ENCODE data around the gene SCARB1. TPM values are rescaled to one million over a fixed set of nuclear protein-coding genes. Genes with fewer than 3 reads are reported as not detected.

SCARB1 gene
- polyA plus RNA-seq, 1 experiment: 10.3 TPM

DNA sequence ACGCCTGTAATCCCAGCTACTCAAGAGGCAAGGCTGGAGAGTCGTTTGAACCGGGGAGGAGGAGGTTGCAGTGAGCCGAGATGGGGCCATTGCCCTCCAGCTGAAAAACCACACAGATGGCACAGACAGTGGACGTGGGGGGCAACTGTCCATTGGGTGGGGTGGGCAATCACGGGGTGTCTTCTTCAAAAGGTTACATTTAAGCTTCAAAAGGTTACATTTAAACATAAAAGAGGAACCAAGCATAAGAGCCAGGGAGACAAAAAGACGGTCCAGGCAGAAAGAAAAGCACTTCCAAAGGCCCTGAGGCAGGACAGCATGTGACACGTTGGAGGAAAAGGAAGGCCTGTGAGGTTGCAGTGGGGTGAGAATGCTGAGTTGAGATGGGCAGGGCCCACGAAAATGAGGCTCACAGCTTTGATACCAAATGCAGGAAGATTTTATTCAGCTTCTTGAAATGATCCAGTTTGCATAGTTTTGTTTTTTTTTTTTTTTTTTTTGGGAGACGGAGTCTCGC lies 10.7 kb downstream of the SCARB1 start:
- ChIA-PET CTCF (interaction anchor here (1.4 kb wide), 1 partner anchor 54 kb away, joined by 4 read pairs; no protein-coding TSS in a partner anchor), POLR2A (no interaction called here)
- H3K27ac ChIP-seq (ENCODE audit: low read depth, low read length): no peak overlapping the region
- DNase-seq (ENCODE audit: low read depth, low spot score): no peak
- TF ChIP-seq, protein P1, sequence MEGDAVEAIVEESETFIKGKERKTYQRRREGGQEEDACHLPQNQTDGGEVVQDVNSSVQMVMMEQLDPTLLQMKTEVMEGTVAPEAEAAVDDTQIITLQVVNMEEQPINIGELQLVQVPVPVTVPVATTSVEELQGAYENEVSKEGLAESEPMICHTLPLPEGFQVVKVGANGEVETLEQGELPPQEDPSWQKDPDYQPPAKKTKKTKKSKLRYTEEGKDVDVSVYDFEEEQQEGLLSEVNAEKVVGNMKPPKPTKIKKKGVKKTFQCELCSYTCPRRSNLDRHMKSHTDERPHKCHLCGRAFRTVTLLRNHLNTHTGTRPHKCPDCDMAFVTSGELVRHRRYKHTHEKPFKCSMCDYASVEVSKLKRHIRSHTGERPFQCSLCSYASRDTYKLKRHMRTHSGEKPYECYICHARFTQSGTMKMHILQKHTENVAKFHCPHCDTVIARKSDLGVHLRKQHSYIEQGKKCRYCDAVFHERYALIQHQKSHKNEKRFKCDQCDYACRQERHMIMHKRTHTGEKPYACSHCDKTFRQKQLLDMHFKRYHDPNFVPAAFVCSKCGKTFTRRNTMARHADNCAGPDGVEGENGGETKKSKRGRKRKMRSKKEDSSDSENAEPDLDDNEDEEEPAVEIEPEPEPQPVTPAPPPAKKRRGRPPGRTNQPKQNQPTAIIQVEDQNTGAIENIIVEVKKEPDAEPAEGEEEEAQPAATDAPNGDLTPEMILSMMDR (IDR thresholded peaks at IDR 0.05; ENCODE audit: low read depth, low read length): no peak
- H3K4me3 ChIP-seq (ENCODE audit: low read depth, low read length): no peak overlapping the region
- 0 out of 2 replicates have a peak, but pooled peaks cover 3% of the 10 kb centered on the region for H3K9me3 ChIP-seq (ENCODE audit: control insufficient read depth, insufficient read depth, low read length)
- H3K27me3 ChIP-seq (ENCODE audit: control insufficient read depth, insufficient read depth, low read length): no peaks in the 10 kb centered on the region

DNA sequence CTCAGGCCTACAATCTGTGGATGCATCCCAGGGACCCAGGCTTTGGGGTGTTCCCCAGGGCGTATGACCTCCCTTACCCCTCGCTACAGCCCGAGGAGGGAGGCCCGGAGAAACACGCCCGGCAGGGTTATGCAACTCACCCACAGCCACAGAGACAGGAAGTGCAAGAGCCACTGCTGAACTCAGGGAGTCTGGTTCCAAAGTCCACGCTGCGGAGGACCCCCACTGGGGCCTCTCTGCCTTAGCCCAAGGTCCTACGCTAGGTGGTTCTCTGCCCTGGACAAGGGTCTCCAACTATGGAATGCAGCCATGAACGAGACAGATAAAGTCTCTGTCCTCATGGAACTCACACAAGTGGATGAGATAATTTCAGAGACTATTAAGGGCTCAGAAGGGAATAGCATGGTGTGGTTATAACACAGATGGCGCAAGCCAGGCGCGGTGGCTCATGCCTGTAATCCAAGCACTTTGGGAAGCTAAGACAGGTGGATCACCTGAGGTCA lies 11.3 kb downstream of the SCARB1 start:
- Histone ChIP-seq H3K27ac (ENCODE audit: low read depth, low read length) (no peak overlapping the region), H3K4me3 (ENCODE audit: low read depth, low read length) (no peak overlapping the region), H3K9me3 (ENCODE audit: control insufficient read depth, insufficient read depth, low read length) (0 out of 2 replicates have a peak, but pooled peaks cover 3% of the 10 kb centered on the region), H3K27me3 (ENCODE audit: control insufficient read depth, insufficient read depth, low read length) (no peaks in the 10 kb centered on the region)
- ChIA-PET CTCF (interaction anchor here (1.4 kb wide), 1 partner anchor 54 kb away, joined by 4 read pairs; no protein-coding TSS in a partner anchor), POLR2A (no interaction called here)
- no peak for DNase-seq (ENCODE audit: low read depth, low spot score)
- TF ChIP-seq, protein P1 (IDR thresholded peaks at IDR 0.05; ENCODE audit: low read depth, low read length): no peak

DNA sequence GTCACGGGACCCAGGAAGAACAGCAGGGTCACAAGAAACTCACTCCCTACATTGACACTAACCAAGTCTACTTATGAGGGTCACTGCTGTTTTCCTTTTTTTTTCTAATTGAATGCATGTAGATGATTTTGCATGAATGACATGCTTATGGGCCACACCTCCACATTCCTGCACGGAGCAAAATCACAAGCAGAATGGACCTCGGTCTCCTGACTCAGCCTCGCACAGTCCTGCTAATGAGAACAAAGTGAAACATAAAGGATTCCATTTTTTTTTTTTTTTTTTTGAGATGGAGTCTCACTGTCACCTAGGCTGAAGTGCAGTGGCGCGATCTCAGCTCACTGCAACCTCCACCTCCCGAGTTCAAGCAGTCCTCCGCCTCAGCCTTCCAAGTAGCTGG lies 12.3 kb downstream of the SCARB1 start:
- ChIA-PET POLR2A (interaction anchor here (0.7 kb wide), 1 partner anchor 815 kb away, joined by 5 read pairs; no protein-coding TSS in a partner anchor), CTCF (no interaction called here)
- Histone ChIP-seq H3K27me3 (ENCODE audit: control insufficient read depth, insufficient read depth, low read length) (no peaks in the 10 kb centered on the region), H3K9me3 (ENCODE audit: control insufficient read depth, insufficient read depth, low read length) (0 out of 2 replicates have a peak, but pooled peaks cover 3% of the 10 kb centered on the region), H3K27ac (ENCODE audit: low read depth, low read length) (no peak overlapping the region), H3K4me3 (ENCODE audit: low read depth, low read length) (no peak overlapping the region)
- no peak for DNase-seq (ENCODE audit: low read depth, low spot score)
- TF ChIP-seq, protein P1 (IDR thresholded peaks at IDR 0.05; ENCODE audit: low read depth, low read length): no peak

DNA sequence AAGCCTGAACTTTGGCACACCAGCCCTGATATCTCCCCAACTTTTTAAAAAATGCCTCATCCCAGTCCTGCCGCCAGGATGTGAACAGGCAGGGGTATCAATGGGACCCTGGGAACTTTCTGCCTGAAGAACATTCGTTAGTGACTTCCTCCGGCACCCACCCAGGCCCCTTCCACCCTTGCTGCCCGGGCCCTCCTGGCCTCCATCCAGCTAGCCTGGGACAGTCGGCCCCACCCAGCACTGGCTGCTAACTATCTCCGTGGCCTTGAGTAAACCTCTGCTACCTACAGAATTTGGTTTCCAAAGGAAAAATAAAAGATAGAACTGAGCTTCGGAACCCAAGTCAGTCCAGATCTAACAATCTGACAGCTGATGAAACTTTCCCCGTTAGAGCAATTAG lies 14.3 kb downstream of the SCARB1 start:
- TF ChIP-seq, protein P1 (IDR thresholded peaks at IDR 0.05; ENCODE audit: low read depth, low read length): no peak
- H3K27me3 ChIP-seq (ENCODE audit: control insufficient read depth, insufficient read depth, low read length): no peaks in the 10 kb centered on the region
- DNase-seq (ENCODE audit: low read depth, low spot score): no peak
- no peak overlapping the region for H3K27ac ChIP-seq (ENCODE audit: low read depth, low read length)
- H3K9me3 ChIP-seq (ENCODE audit: control insufficient read depth, insufficient read depth, low read length): 0 out of 2 replicates have a peak, but pooled peaks cover 3% of the 10 kb centered on the region
- POLR2A ChIA-PET: no interaction called here
- CTCF ChIA-PET: no interaction called here
- no peak overlapping the region for H3K4me3 ChIP-seq (ENCODE audit: low read depth, low read length)

DNA sequence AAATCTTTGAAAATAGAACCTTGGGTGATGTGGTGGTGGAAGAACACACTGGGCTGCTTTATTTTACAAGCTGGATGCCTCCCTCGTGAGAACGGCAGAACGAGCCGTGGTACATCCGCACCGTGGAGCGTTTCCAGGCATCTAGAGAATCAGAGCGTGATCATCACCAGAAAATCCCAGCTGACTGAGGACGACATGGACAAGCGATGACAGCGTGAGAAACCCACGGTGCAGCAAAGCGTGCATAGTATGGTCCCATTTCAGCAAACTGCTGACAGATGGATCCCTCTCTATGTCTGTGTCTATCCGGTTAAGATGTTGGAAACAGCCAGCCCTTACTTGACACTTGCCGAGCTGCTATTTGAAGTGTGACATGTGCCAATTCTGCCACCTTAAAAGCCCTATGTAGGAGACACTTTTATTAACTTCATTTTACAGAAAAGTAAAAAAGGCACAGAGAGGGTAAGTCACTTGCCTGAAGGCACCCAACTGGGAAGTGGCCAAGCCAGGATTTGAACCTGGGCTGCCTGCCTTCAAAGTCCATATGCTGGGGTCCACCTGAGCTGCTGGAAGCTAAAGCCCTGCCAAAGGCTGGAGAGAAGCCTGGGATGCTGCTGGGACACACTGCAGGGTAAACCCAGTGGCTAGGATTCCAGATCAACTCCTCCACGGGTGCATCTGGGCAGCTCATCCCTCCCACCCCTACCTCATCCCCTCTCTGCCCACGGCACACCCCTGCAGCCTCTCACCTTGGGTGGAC lies 14.9 kb downstream of the SCARB1 start:
- Histone ChIP-seq H3K4me3 (ENCODE audit: low read depth, low read length) (no peak overlapping the region), H3K9me3 (ENCODE audit: control insufficient read depth, insufficient read depth, low read length) (0 out of 2 replicates have a peak, but pooled peaks cover 3% of the 10 kb centered on the region), H3K27ac (ENCODE audit: low read depth, low read length) (no peak overlapping the region), H3K27me3 (ENCODE audit: control insufficient read depth, insufficient read depth, low read length) (no peaks in the 10 kb centered on the region)
- CTCF ChIA-PET: no interaction called here
- TF ChIP-seq, protein P1 (IDR thresholded peaks at IDR 0.05; ENCODE audit: low read depth, low read length): no peak
- no peak for DNase-seq (ENCODE audit: low read depth, low spot score)
- POLR2A ChIA-PET: no interaction called here

All from AG04450 (cell line).